Neural cell (in vitro differentiated cells): ENCODE measurements around the gene IL12RB1. TPM values are rescaled to one million over a fixed set of nuclear protein-coding genes. Genes with fewer than 3 reads are reported as not detected.
"Not testable (repeated sequence)": the region's sequence is repeated elsewhere in the genome, so short reads cannot be mapped to it uniquely, and the experiment has no call there.

ENCODE experiments used
- H2AFZ ChIP-seq: fragments of 200-600, 300-800 bp; sonication (generic), shearing (Covaris generic); 2 replicates; pipeline ENCODE4 v1.6.0; 2014; ENCODE audit warnings: low read depth, mild to moderate bottlenecking, antibody characterized with exemption, low read length, moderate library complexity
- H3F3A ChIP-seq: fragments of 200-600 bp; shearing (Covaris generic); 2 replicates; pipeline ENCODE4 v1.6.1; 2016; ENCODE audit warnings: mild to moderate bottlenecking, moderate library complexity, mixed read lengths, antibody characterized with exemption, low read length; ENCODE audit not compliant: insufficient read depth, poor library complexity, severe bottlenecking
- H3K27ac ChIP-seq: fragments of 200-600, 300-800 bp; sonication (generic), shearing (Covaris generic); 2 replicates; pipeline ENCODE4 v1.5.1; 2014; ENCODE audit warnings: mild to moderate bottlenecking, low read length, moderate library complexity
- H3K27me3 ChIP-seq: fragments of 300-800, 200-600 bp; sonication (generic), shearing (Covaris generic); 2 replicates; pipeline ENCODE4 v1.6.0; 2014; ENCODE audit warnings: mild to moderate bottlenecking, low read depth, low read length, moderate library complexity; ENCODE audit not compliant: insufficient read depth
- H3K36me3 ChIP-seq: fragments of 300-800, 200-600 bp; sonication (generic), shearing (Covaris generic); 2 replicates; pipeline ENCODE4 v1.5.1; 2014; ENCODE audit warnings: mild to moderate bottlenecking, antibody characterized with exemption, low read length, moderate library complexity; ENCODE audit not compliant: insufficient read depth
- H3K4me2 ChIP-seq: fragments of 300-800, 200-600 bp; sonication (generic), shearing (Covaris generic); 2 replicates; pipeline ENCODE4 v1.6.0; 2014; ENCODE audit warnings: mild to moderate bottlenecking, low read length
- H3K4me3 ChIP-seq: fragments of 300-800, 200-600 bp; sonication (generic), shearing (Covaris generic); 2 replicates; pipeline ENCODE4 v1.5.1; 2014; ENCODE audit warnings: mild to moderate bottlenecking, low read length, moderate library complexity
- H3K79me2 ChIP-seq: fragments of 200-600 bp; shearing (Covaris generic); replicated peaks from 2 replicates; pipeline ENCODE4 v1.6.0; 2014; ENCODE audit warnings: mild to moderate bottlenecking, low read length, moderate library complexity; ENCODE audit not compliant: insufficient read depth
- H3K9ac ChIP-seq: fragments of 300-800, 200-600 bp; sonication (generic), shearing (Covaris generic); 2 replicates; pipeline ENCODE4 v1.6.1; 2016; ENCODE audit warnings: mild to moderate bottlenecking, low read length, mixed read lengths
- H3K9me2 ChIP-seq: fragments of 200-600 bp; shearing (Covaris generic); 2 replicates; pipeline ENCODE4 v1.6.1; 2016; ENCODE audit warnings: mild to moderate bottlenecking, low read length, mixed read lengths; ENCODE audit not compliant: insufficient read depth
- H3K9me3 ChIP-seq: fragments of 200-600, 300-800 bp; sonication (generic), shearing (Covaris generic); 2 replicates; pipeline ENCODE4 v1.6.1; 2016; ENCODE audit warnings: mild to moderate bottlenecking, mixed run types, low read length, moderate library complexity, mixed read lengths
- H4K20me1 ChIP-seq: fragments of 200-600 bp; shearing (Covaris generic); 2 replicates; pipeline ENCODE4 v1.6.1; 2016; ENCODE audit warnings: mild to moderate bottlenecking, mixed run types; ENCODE audit not compliant: insufficient read depth
- EP300 ChIP-seq: fragments of 450-650 bp; conservative IDR thresholded peaks from 2 replicates; pipeline ENCODE4 v1.6.1; 2014; ENCODE audit warnings: antibody characterized with exemption, mild to moderate bottlenecking, moderate library complexity; ENCODE audit not compliant: poor library complexity, severe bottlenecking
- EZH2 ChIP-seq: fragments of 200-600, 300-800 bp; shearing (Covaris generic), sonication (generic); IDR thresholded peaks from 2 replicates; pipeline ENCODE4 v1.6.1; 2014; ENCODE audit warnings: antibody characterized with exemption, low read length, borderline replicate concordance, mild to moderate bottlenecking; ENCODE audit not compliant: insufficient read depth, poor library complexity, severe bottlenecking
- MXI1 ChIP-seq: fragments of 450-650 bp; conservative IDR thresholded peaks from 2 replicates; pipeline ENCODE4 v1.6.1; 2014; ENCODE audit warnings: antibody characterized with exemption, mild to moderate bottlenecking; ENCODE audit not compliant: poor library complexity, severe bottlenecking
- POLR2AphosphoS5 ChIP-seq: IDR thresholded peaks from 2 replicates; pipeline ENCODE4 v1.6.1; 2012
- RAD21 ChIP-seq: fragments of 450-650 bp; conservative IDR thresholded peaks from 2 replicates; pipeline ENCODE4 v1.6.1; 2014; ENCODE audit warnings: antibody characterized with exemption, mild to moderate bottlenecking, moderate library complexity
- SMC3 ChIP-seq: fragments of 450-650 bp; conservative IDR thresholded peaks from 2 replicates; pipeline ENCODE4 v1.6.1; 2014; ENCODE audit warnings: antibody characterized with exemption, mild to moderate bottlenecking, moderate library complexity; ENCODE audit not compliant: poor library complexity
- TAF1 ChIP-seq: IDR thresholded peaks from 2 replicates; pipeline ENCODE4 v1.6.1; 2012; ENCODE audit warnings: low read depth
- polyA plus RNA-seq: library from polyadenylated mRNA; depleted of rRNA; stranded (reverse); fragments of >200 nt; gene quantifications from 2 replicates; pipeline ENCODE4 v1.2.3, GENCODE V29; 2014

The IL12RB1 gene
- polyA plus RNA-seq, 1 donor from 2014 or later = not detected

DNA sequence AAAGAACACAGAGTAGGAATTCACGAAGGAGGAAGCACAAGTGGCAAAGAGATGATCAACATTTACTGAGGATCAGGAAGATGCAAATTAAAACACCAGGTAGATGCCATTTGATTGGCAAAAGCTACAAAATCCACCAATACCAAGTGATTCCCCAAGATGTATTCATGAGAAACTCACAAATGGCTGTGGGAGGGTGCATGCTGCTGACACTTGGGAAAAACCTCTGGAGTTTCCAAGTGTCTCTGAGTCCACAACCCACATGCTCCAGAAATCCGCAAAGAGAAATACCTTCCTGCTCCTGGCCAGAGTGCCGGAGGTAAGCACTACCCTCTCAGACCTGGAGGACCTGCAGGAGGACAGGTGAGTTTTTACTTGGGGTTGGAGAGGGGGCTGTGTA is 43.1 kb downstream of the IL12RB1 start:
- Histone ChIP-seq H3K9me2 (no peaks in the 10 kb centered on the region), H3K4me3 (no peak overlapping the region), H3K9me3 (no peaks in the 10 kb centered on the region), H3K79me2 (no peaks in the 10 kb centered on the region), H3K4me2 (no peak overlapping the region), H4K20me1 (no peaks in the 10 kb centered on the region), H3K36me3 (no peaks in the 10 kb centered on the region), H3K27me3 (no peaks in the 10 kb centered on the region), H3K9ac (no peak overlapping the region), H2AFZ (no peak overlapping the region), H3K27ac (no peak overlapping the region), H3F3A (no peaks in the 10 kb centered on the region)
- TF ChIP-seq RAD21 (no peak), MXI1 (no peak), SMC3 (no peak), EZH2 (no peak)

DNA sequence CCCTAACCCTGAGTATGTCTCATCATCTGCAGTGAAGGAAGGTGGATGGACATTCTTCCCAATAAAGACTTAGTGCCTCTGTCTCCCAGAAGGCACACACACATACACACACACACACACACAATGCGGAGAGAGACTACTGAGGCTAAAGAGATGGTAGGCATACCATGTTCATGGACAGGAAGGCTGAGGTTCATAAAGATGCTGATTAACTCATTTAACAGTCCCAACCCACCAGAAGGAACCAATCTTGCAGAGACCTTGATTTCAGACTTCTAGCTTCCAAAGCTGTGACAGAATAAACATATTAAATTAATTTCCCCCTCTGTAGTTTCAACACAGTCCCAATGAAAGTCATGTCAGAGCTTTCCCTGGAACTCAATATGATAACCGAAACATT is 45.7 kb downstream of the IL12RB1 start:
- TF ChIP-seq EP300 (no peak), POLR2AphosphoS5 (no peak), EZH2 (no peak), TAF1 (no peak)
- Histone ChIP-seq H3K9me3 (no peaks in the 10 kb centered on the region), H3K27me3 (no peaks in the 10 kb centered on the region), H3K27ac (no peak overlapping the region), H3F3A (no peaks in the 10 kb centered on the region), H3K79me2 (no peaks in the 10 kb centered on the region), H4K20me1 (no peaks in the 10 kb centered on the region), H3K4me2 (no peak overlapping the region), H3K9ac (no peak overlapping the region), H3K9me2 (no peaks in the 10 kb centered on the region), H3K4me3 (no peak overlapping the region), H2AFZ (no peak overlapping the region), H3K36me3 (no peaks in the 10 kb centered on the region)

DNA sequence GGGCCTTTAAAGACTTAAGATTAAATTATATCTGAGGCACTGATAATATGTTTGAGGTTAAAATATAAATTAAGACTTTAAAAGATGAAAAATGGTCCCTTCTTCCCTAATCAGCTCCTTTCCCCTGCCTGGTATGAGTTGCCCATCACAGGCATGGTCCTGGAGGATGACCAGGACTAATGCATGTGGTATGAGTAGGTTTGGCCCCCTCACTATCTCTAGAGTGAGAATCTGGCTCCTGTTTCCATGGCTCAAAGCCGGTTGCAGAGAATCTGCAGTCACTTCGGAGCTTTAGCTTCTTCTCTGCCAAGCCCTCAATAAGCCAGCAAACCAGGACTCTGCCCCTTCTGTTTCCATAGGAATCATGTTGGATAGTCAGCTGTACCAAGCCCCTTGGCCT is 54.6 kb downstream of the IL12RB1 start:
- not testable (repeated sequence) for H3K4me2 ChIP-seq, H3K9ac ChIP-seq, H3K9me3 ChIP-seq, H3K27ac ChIP-seq, H4K20me1 ChIP-seq, H3K79me2 ChIP-seq, H3K36me3 ChIP-seq, H2AFZ ChIP-seq, H3K4me3 ChIP-seq, H3F3A ChIP-seq, H3K9me2 ChIP-seq, H3K27me3 ChIP-seq

DNA sequence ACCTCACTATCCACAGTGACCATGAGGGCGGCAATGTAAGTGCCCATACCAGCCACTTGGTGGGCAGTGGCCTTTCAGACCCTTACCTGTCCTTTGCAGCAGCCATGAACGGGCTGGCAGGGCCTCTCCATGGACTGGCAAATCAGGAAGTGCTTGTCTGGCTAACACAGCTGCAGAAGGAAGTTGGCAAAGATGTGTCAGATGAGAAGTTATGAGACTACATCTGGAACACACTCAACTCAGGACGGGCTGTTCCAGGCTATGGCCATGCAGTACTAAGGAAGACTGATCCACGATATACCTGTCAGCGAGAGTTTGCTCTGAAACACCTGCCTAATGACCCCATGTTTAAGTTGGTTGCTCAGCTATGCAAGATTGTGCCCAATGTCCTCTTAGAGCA is 55.3 kb downstream of the IL12RB1 start:
- H3K4me2 ChIP-seq, H3K36me3 ChIP-seq, H3K27me3 ChIP-seq, H3F3A ChIP-seq, H4K20me1 ChIP-seq, H3K27ac ChIP-seq, H3K4me3 ChIP-seq, H2AFZ ChIP-seq, H3K9ac ChIP-seq, H3K79me2 ChIP-seq, H3K9me3 ChIP-seq, H3K9me2 ChIP-seq: not testable (repeated sequence)
